Motor neuron (in vitro differentiated cells): ENCODE results near the gene TTC21B. TPM values are rescaled to one million over a fixed set of nuclear protein-coding genes. Genes with fewer than 3 reads are reported as not detected.

ENCODE experiments used
- ATAC-seq, 8 experiments: fragments of 200-7000 bp; cut with Tn5 transposase; replicated peaks in 6 of 8; 2 replicates each; pipeline ENCODE4 v1.8.0; 2021; ENCODE audit warnings: mild to moderate bottlenecking in 8 of 8, moderate library complexity in 8 of 8
- H3K27ac ChIP-seq, 2 donors: fragments of 250-450 bp; sonication (Bioruptor Pico); 2 replicates each; pipeline ENCODE4 v1.9.0; 2021; ENCODE audit warnings: antibody characterized with exemption in 2 of 2, mild to moderate bottlenecking in 2 of 2, moderate library complexity in 1 of 2
- H3K4me1 ChIP-seq, 2 donors: fragments of 250-450 bp; sonication (Bioruptor Pico); replicated peaks in 1 of 2; 2 replicates each; pipeline ENCODE4 v1.6.1; 2021; ENCODE audit warnings: antibody characterized with exemption in 2 of 2, mild to moderate bottlenecking in 2 of 2, moderate library complexity in 1 of 2
- H3K4me3 ChIP-seq, 5 donors: fragments of 250-450 bp; sonication (Bioruptor Pico); 2 replicates each; pipeline ENCODE4 v1.9.0; 2021; ENCODE audit warnings: antibody characterized with exemption in 5 of 5, mild to moderate bottlenecking in 5 of 5, moderate library complexity in 4 of 5
- WGBS, 10 experiments: fragments of 450-650 bp; shearing (Covaris generic); methylation state at CpG; one replicate each; pipeline ENCODE4 v1.0.0; 2022; 5-methylcytosine and 5-hydroxymethylcytosine counted together
- in situ Hi-C, 9 experiments: fragments of 400-800 bp; cut with MboI; loops; one replicate each; pipeline ENCODE4 v1.15.0; 2021; ENCODE audit warnings: low sequenced_read_pairs in 9 of 9, low pct_unique_long_range_greater_than_20kb in 2 of 9; ENCODE audit not compliant: unreplicated experiment in 9 of 9
- total RNA-seq, 8 experiments: library from RNA; unstranded; fragments of 300-600 nt; gene quantifications; 2 replicates each; pipeline versions ENCODE4 v1.2.3 to v1.2.4, GENCODE V29; 2022

The TTC21B gene
- total RNA-seq, 8 experiments from 2014 or later = 17.3 to 65.3 (median 25.6) TPM

- Histone ChIP-seq H3K27ac (no peak overlapping the region), H3K4me1 (peaks cover 3 to 12% of the 10 kb centered on the region in 2 donors), H3K4me3 (no peak overlapping the region)
- in situ Hi-C loops = loop anchor here in 6 of 9 experiments (25.0 kb wide), 3 partner anchors 155 to 230 kb away; partner anchors contain the start of gene SCN1A (in 3 of the 6)
- ATAC-seq = no peak
- 94 to 100% (median 97%) methylated on average over 1 to 16 of the region's 60 CpGs; no CpG with 5 or more reads in 6 of the 10 experiments for WGBS, 10 experiments
Measured at GRCh38 chr2:165957030-165957675, 3.6 kb upstream of the TTC21B start.

- Histone ChIP-seq H3K4me3 (peak overlapping the region; percentile 54 to 89 (median 57)), H3K27ac (peak overlapping the region; percentile 75 to 84), H3K4me1 (peaks cover 3 to 19% of the 10 kb centered on the region in 2 donors)
- 0% methylated on average over 1 to 3 of the region's 24 CpGs; no CpG with 5 or more reads in 5 of the 10 experiments for WGBS, 10 experiments
- ATAC-seq = peak; percentile 58 to 69 (median 66)
- in situ Hi-C loops = loop anchor here in 6 of 9 experiments (25.0 kb wide), 3 partner anchors 159 to 234 kb away; partner anchors contain the start of gene SCN1A (in 3 of the 6)
Measured at GRCh38 chr2:165953306-165953654, 296 bp downstream of the TTC21B start.

- in situ Hi-C loops = loop anchor here in 6 of 9 experiments (25.0 kb wide), 3 partner anchors 160 to 235 kb away; partner anchors contain the start of gene SCN1A (in 3 of the 6)
- Histone ChIP-seq H3K4me1 (peaks cover 3 to 19% of the 10 kb centered on the region in 2 donors), H3K27ac (no peak overlapping the region), H3K4me3 (peak overlapping the region; percentile 54 to 89 (median 57))
- 0 to 63% (median 5%) methylated on average over 1 to 4 of the region's 4 CpGs for WGBS, 10 experiments
- no peak for ATAC-seq
Measured at GRCh38 chr2:165952741-165953211, 800 bp downstream of the TTC21B start.

GRCh38 chr2:165952085-165952484 lies 1.5 kb downstream of the TTC21B start:
- 0% methylated on average over 1 of the region's 1 CpG; no CpG with 5 or more reads in 2 of the 10 experiments for WGBS, 10 experiments
- Histone ChIP-seq H3K4me1 (peaks cover 3 to 19% of the 10 kb centered on the region in 2 donors), H3K4me3 (peak overlapping the region in 4 of 5 donors; percentile 54 to 89 (median 64)), H3K27ac (no peak overlapping the region)
- ATAC-seq = no peak
- in situ Hi-C loops = loop anchor here in 6 of 9 experiments (25.0 kb wide), 3 partner anchors 160 to 235 kb away; partner anchors contain the start of gene SCN1A (in 3 of the 6)

GRCh38 chr2:165950438-165950837 lies 3.1 kb downstream of the TTC21B start:
- WGBS, 10 experiments = 100% methylated on average over 1 to 2 of the region's 3 CpGs; no CpG with 5 or more reads in 7 of the 10 experiments
- no peak overlapping the region for H3K27ac ChIP-seq
- no peak for ATAC-seq
- H3K4me1 ChIP-seq = peaks cover 3 to 19% of the 10 kb centered on the region in 2 donors
- H3K4me3 ChIP-seq = no peak overlapping the region
- in situ Hi-C loops = loop anchor here in 6 of 9 experiments (25.0 kb wide), 3 partner anchors 162 to 237 kb away; partner anchors contain the start of gene SCN1A (in 3 of the 6)

- no peak for ATAC-seq
- no peaks in the 10 kb centered on the region for H3K4me1 ChIP-seq
- H3K4me3 ChIP-seq = no peak overlapping the region
- 90 to 100% (median 100%) methylated on average over 1 of the region's 1 CpG; no CpG with 5 or more reads in 1 of the 10 experiments for WGBS, 10 experiments
- no peak overlapping the region for H3K27ac ChIP-seq
- in situ Hi-C loops = no loop called here
Measured at GRCh38 chr2:165941827-165942226, 11.7 kb downstream of the TTC21B start.

- 70 to 100% (median 100%) methylated on average over 1 of the region's 1 CpG; no CpG with 5 or more reads in 1 of the 10 experiments for WGBS, 10 experiments
- in situ Hi-C loops = no loop called here
- Histone ChIP-seq H3K4me1 (no peaks in the 10 kb centered on the region), H3K4me3 (no peak overlapping the region), H3K27ac (no peak overlapping the region)
- no peak for ATAC-seq
Measured at GRCh38 chr2:165938237-165938636, 15.3 kb downstream of the TTC21B start.

- Histone ChIP-seq H3K4me1 (no peaks in the 10 kb centered on the region), H3K27ac (no peak overlapping the region), H3K4me3 (no peak overlapping the region)
- no peak for ATAC-seq
- in situ Hi-C loops = no loop called here
- 89 to 100% (median 95%) methylated on average over 2 to 4 of the region's 4 CpGs; no CpG with 5 or more reads in 1 of the 10 experiments for WGBS, 10 experiments
Measured at GRCh38 chr2:165933211-165933910, 20.2 kb downstream of the TTC21B start.

- Histone ChIP-seq H3K4me3 (no peak overlapping the region), H3K27ac (no peak overlapping the region), H3K4me1 (no peaks in the 10 kb centered on the region)
- 92 to 100% (median 100%) methylated on average over 1 of the region's 1 CpG; no CpG with 5 or more reads in 2 of the 10 experiments for WGBS, 10 experiments
- ATAC-seq = no peak
- in situ Hi-C loops = no loop called here
Measured at GRCh38 chr2:165927774-165928173, 25.8 kb downstream of the TTC21B start.

- Histone ChIP-seq H3K27ac (no peak overlapping the region), H3K4me3 (no peak overlapping the region), H3K4me1 (no peaks in the 10 kb centered on the region)
- 80 to 100% (median 90%) methylated on average over 1 of the region's 1 CpG; no CpG with 5 or more reads in 6 of the 10 experiments for WGBS, 10 experiments
- in situ Hi-C loops = no loop called here
- ATAC-seq = no peak
Measured at GRCh38 chr2:165927353-165927752, 26.2 kb downstream of the TTC21B start.

GRCh38 chr2:165924946-165925345 lies 28.6 kb downstream of the TTC21B start:
- no peak for ATAC-seq
- WGBS, 10 experiments = 64 to 100% (median 97%) methylated on average over 1 to 2 of the region's 2 CpGs; no CpG with 5 or more reads in 2 of the 10 experiments

GRCh38 chr2:165920748-165921147 lies 32.8 kb downstream of the TTC21B start:
- Histone ChIP-seq H3K27ac (no peak overlapping the region), H3K4me3 (no peak overlapping the region), H3K4me1 (no peaks in the 10 kb centered on the region)
- WGBS, 10 experiments = 71 to 80% (median 80%) methylated on average over 1 of the region's 1 CpG; no CpG with 5 or more reads in 7 of the 10 experiments
- ATAC-seq = no peak
- in situ Hi-C loops = no loop called here

More at GRCh38 chr2:165924946-165925345, 28.6 kb downstream of the TTC21B start:
- H3K4me3 ChIP-seq = no peak overlapping the region
- in situ Hi-C loops = no loop called here
- no peaks in the 10 kb centered on the region for H3K4me1 ChIP-seq
- no peak overlapping the region for H3K27ac ChIP-seq

GRCh38 chr2:165913636-165914035 lies 39.9 kb downstream of the TTC21B start:
- ATAC-seq = no peak
- H3K4me3 ChIP-seq = no peak overlapping the region
- in situ Hi-C loops = no loop called here
- H3K4me1 ChIP-seq = no peaks in the 10 kb centered on the region
- no peak overlapping the region for H3K27ac ChIP-seq
